Measurements from ENCODE around the gene MSI2. TPM values are rescaled to one million over a fixed set of nuclear protein-coding genes. Genes with fewer than 3 reads are reported as not detected.

The MSI2 gene
- polyA plus RNA-seq, 1 experiment, result 9.2 TPM

DNA sequence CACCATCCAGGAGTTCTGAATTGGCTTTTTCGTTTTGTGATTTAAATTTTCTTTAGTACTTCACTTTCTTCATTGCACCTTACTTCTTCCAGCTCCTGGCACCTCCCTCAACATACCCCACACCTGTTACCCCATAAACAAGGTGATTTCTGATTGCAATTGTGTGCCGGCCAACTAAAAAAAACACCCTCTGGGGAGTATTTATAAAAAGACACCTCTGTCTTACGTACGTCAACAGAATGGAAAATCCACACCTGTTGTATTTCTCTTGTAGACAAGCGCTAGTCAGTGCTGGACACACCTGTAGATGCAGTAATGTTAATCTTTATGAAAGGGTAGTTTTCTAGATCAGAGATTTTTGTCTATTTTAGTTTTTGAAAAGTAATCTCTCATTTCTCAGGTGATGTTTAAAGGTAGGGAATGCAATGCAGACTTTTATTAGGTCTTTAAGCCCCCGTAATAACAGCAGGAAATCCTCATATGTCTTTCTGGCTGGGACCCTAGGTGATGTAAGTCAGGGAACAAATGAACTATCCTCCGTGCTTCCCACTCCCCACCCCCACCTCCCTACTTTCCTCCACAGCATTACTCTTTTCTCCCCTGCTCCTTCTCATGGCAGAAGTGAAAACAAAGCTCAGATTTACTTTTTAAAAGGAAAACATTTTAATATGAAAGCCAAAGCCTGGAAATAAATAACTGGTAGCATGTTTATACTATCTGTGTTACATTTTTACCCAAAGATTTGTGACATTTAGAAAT lies 4.2 kb downstream of the MSI2 start:
- no peaks in the 10 kb centered on the region; the same call in none of the 2 replicates for H3K36me3 ChIP-seq (ENCODE audit: control insufficient read depth, insufficient read depth, low read length)
- POLR2A ChIA-PET, result no interaction called here
- TF ChIP-seq, protein P1, sequence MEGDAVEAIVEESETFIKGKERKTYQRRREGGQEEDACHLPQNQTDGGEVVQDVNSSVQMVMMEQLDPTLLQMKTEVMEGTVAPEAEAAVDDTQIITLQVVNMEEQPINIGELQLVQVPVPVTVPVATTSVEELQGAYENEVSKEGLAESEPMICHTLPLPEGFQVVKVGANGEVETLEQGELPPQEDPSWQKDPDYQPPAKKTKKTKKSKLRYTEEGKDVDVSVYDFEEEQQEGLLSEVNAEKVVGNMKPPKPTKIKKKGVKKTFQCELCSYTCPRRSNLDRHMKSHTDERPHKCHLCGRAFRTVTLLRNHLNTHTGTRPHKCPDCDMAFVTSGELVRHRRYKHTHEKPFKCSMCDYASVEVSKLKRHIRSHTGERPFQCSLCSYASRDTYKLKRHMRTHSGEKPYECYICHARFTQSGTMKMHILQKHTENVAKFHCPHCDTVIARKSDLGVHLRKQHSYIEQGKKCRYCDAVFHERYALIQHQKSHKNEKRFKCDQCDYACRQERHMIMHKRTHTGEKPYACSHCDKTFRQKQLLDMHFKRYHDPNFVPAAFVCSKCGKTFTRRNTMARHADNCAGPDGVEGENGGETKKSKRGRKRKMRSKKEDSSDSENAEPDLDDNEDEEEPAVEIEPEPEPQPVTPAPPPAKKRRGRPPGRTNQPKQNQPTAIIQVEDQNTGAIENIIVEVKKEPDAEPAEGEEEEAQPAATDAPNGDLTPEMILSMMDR (IDR thresholded peaks at IDR 0.05; ENCODE audit: insufficient read depth, low read depth, low read length), result no peak

DNA sequence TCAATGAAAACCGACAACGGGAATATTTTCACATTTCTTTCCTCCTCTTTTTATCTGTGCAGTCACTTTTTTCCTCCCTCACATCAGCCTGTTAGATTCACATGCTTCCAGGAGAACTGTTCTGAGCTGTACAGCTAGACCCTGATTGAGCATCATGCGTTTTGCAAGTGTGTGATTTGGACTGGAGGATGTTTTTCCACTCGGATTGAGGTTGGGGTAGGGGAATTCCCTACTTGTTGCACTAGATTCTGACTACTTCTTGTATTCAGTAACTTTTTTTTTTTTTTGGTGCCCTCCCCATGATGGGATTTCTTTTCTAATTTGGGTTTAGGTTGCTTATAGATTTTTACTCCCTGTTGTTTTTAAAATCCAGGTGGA lies 4.8 kb downstream of the MSI2 start:
- Histone ChIP-seq H3K27me3 (ENCODE audit: control insufficient read depth, insufficient read depth, low read length) (no peaks in the 10 kb centered on the region), H3K4me3 (ENCODE audit: low read depth, low read length) (no peak overlapping the region), H3K36me3 (ENCODE audit: control insufficient read depth, insufficient read depth, low read length) (no peaks in the 10 kb centered on the region; the same call in none of the 2 replicates)
- ChIA-PET POLR2A (no interaction called here), CTCF (interaction anchor here (2.4 kb wide), 1 partner anchor 18 kb away, joined by 13 read pairs; no protein-coding TSS in a partner anchor)
- TF ChIP-seq, protein P1 (IDR thresholded peaks at IDR 0.05; ENCODE audit: insufficient read depth, low read depth, low read length), result no peak
- DNase-seq (ENCODE audit: low read depth), result no peak

More for the DNA sequence above, 4.2 kb downstream of the MSI2 start:
- CTCF ChIA-PET, result interaction anchor here (2.4 kb wide), 1 partner anchor 18 kb away, joined by 13 read pairs; no protein-coding TSS in a partner anchor
- DNase-seq (ENCODE audit: low read depth), result no peak
- no peaks in the 10 kb centered on the region for H3K27me3 ChIP-seq (ENCODE audit: control insufficient read depth, insufficient read depth, low read length)
- H3K4me3 ChIP-seq (ENCODE audit: low read depth, low read length), result no peak overlapping the region

DNA sequence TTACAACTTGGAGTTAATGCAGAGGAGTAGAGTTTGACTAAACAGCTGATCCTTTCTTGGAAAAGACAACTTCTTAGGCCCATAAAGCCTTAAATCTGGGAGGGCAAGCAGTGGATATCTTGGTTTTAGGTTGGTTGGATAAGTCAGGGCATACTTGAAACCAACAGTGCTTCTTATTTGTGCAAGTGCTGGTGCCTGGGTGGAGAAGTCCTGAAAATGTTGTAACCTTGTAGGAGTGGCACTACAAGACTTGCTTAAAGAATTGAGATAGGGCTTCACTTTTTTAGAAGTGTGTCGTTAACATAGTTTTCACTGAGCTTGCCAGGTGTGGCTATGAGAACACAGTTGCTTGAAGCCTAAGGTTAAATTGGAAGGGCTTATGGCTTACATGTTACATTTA lies 6.2 kb downstream of the MSI2 start:
- no peak for DNase-seq (ENCODE audit: low read depth)
- H3K36me3 ChIP-seq (ENCODE audit: control insufficient read depth, insufficient read depth, low read length), result no peaks in the 10 kb centered on the region; the same call in none of the 2 replicates
- ChIA-PET POLR2A (no interaction called here), CTCF (no interaction called here)
- TF ChIP-seq, protein P1 (IDR thresholded peaks at IDR 0.05; ENCODE audit: insufficient read depth, low read depth, low read length), result no peak
- H3K27me3 ChIP-seq (ENCODE audit: control insufficient read depth, insufficient read depth, low read length), result no peaks in the 10 kb centered on the region
- H3K4me3 ChIP-seq (ENCODE audit: low read depth, low read length), result no peak overlapping the region

DNA sequence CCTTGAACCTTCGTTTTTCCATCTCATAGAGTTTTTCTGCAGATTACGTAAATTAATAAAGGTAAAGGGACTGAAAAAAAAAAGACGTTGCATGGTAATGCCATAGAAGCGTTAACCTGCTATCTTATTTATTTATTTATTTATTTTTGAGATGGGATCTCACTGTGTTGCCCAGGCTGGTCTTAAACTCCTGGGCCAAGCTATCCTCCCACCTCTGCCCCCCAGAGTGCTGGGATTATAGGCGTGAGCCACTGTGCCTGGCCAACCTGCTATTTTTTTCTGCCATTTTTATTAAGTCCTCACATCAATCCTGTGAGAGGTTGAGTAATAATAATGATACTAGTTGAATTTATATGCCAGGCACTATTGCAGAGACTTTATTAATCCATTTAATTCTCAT lies 7.9 kb downstream of the MSI2 start:
- POLR2A ChIA-PET, result no interaction called here
- DNase-seq (ENCODE audit: low read depth), result no peak
- H3K4me3 ChIP-seq (ENCODE audit: low read depth, low read length), result no peak overlapping the region
- H3K36me3 ChIP-seq (ENCODE audit: control insufficient read depth, insufficient read depth, low read length), result no peaks in the 10 kb centered on the region; the same call in none of the 2 replicates
- TF ChIP-seq, protein P1 (IDR thresholded peaks at IDR 0.05; ENCODE audit: insufficient read depth, low read depth, low read length), result no peak
- no peaks in the 10 kb centered on the region for H3K27me3 ChIP-seq (ENCODE audit: control insufficient read depth, insufficient read depth, low read length)
- CTCF ChIA-PET, result interaction anchor here (0.8 to 1.0 kb wide), 2 partner anchors 21 to 333 kb away, joined by 3 read pairs; no protein-coding TSS in a partner anchor

DNA sequence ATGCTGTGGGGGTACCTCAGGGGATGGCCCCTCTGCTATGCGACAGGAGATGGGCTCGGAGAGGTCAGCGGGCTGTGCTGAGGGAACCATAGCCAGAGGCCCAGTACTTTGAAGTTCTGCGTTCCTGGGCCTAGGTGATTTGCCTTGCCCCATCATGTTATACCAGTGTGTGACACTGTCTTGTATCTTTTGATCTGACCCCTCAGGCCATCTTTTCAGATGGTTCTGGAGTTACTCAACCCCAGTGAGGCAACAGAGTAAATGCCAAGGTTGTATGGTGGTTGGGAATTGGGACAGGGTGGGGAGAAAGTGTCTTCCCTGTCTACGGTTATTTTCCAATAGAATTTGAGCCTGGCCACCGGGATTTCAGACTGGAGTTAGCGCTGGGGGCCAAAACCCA lies 8.5 kb downstream of the MSI2 start:
- Histone ChIP-seq H3K36me3 (ENCODE audit: control insufficient read depth, insufficient read depth, low read length) (no peaks in the 10 kb centered on the region; the same call in none of the 2 replicates), H3K4me3 (ENCODE audit: low read depth, low read length) (no peak overlapping the region), H3K27me3 (ENCODE audit: control insufficient read depth, insufficient read depth, low read length) (no peaks in the 10 kb centered on the region)
- CTCF ChIA-PET, result interaction anchor here (0.8 kb wide), 1 partner anchor 22 kb away, joined by 3 read pairs; no protein-coding TSS in a partner anchor
- no peak for DNase-seq (ENCODE audit: low read depth)
- POLR2A ChIA-PET, result no interaction called here
- TF ChIP-seq, protein P1 (IDR thresholded peaks at IDR 0.05; ENCODE audit: insufficient read depth, low read depth, low read length), result no peak
